ENCODE results near the gene COMMD2.

DNA sequence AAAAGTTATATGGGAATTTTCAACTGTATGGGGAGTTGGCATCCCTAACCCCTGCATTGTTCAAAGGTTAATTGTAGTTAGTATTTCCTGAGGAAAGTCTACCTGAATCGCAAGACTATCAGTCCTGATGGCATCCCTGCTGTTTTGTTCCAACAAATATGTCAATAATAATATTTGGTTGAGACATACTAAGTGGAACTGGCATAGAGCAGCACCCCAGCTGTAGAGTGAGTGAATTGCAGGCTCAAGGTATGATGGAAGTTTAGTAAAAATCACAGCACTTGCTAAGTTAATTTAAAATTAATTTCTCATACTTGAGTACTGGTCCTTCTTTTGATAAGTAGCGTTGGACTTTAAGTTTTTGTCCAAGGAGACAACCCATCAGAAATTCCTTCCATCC lies 18.0 kb upstream of the COMMD2 start:
- no peak for TF ChIP-seq TEAD4 (CRISPR knock-in tag; IDR thresholded peaks at IDR 0.05)
- TF ChIP-seq, protein P1, sequence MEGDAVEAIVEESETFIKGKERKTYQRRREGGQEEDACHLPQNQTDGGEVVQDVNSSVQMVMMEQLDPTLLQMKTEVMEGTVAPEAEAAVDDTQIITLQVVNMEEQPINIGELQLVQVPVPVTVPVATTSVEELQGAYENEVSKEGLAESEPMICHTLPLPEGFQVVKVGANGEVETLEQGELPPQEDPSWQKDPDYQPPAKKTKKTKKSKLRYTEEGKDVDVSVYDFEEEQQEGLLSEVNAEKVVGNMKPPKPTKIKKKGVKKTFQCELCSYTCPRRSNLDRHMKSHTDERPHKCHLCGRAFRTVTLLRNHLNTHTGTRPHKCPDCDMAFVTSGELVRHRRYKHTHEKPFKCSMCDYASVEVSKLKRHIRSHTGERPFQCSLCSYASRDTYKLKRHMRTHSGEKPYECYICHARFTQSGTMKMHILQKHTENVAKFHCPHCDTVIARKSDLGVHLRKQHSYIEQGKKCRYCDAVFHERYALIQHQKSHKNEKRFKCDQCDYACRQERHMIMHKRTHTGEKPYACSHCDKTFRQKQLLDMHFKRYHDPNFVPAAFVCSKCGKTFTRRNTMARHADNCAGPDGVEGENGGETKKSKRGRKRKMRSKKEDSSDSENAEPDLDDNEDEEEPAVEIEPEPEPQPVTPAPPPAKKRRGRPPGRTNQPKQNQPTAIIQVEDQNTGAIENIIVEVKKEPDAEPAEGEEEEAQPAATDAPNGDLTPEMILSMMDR (IDR thresholded peaks at IDR 0.05): no peak
